GM18870 (cell line): ENCODE results near the gene LPP.

Experiments
- ATAC-seq: cut with Tn5 transposase; IDR thresholded peaks from one replicate; pipeline ENCODE4 v1.9.1; 2021; ENCODE audit warnings: moderate library complexity; ENCODE audit not compliant: unreplicated experiment

Gene LPP

DNA sequence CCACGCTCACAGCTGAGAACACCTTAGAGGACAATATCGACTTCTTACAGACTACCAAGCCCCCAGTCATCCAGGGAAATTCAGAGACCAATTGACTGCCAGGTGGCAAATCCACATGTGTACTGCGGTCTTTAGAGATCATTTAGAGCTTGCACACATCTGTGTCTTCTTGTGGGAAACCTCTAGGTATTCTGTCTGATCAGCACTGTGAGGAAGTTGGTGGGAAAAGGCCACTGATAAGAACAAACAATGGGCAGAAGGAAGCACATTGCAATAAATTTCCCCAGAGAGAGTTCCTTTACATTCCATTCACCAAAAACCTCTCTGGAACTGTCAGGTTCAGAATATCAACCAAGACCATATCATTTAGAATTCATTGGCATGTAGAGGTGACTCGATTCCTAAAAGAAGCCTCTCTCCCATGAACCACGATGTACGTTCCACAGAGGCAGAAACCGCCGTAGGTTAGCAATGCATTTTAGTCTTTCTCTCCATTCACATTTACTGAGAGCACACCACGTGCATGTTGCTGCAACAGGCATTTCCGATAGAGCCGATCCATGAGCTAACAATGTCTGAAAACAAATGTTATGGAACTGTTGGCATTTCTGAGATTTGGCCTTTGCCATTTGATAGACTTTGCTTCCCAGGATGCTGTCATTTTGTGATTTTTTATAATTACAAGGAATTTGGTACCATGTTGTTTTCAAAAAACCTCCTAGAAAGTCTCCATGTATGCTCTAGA, 730.5 kb downstream of the LPP start:
- ATAC-seq, result no peak

DNA sequence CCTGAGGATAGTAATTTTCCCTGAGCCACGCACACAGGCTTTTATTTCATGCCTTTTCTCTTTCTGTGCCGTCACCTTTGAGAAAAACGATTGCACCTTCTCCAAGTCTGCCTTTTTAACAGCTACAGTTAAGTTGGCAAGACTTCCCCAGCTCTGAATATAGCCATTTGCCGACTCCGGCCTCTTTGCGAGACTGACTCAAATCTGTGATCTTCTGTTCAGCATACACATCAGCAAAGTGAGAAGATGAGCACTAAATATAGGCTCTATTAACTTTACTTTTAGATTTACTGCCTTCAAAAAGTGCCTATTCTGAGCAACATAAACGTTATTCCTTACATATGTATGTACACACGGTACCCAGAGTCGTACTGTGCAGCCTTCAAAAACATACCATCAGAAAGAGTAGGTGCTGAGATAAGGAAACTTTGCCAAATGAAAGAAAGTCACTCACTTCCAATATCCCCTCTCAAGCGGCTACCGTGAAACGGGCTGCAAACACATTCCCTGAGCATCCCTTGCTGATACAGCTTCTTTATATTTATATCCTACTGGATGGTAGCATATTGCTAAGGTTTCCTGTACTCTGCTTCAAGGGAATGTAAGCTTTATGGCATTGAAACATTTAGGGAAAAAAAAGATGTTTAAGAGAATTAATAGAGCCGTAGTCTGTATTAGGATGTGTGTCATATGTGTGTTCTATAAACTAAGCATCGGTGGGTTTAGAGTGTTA, 734.5 kb downstream of the LPP start:
- no peak for ATAC-seq

DNA sequence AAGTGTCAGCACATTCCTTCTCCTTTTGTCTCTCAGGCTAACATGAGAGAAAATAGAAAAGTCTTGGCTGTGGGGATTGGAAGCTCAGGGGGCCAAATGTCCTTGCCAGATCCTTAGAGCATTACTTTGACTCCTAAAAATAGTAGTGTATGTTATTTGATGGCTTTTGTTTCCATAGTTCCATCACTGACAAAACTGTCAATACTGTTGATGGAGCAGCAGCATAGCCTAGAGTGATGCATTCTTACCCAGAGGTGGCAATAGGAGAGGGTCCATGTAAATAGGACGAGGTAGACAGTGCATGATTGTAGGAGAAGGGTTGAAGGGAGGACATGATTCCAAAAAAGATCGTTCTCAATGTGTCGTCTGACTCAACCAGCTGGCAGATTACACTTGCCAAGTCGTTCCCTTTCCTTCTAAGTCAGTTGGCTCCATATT, 735.1 kb downstream of the LPP start:
- ATAC-seq, result no peak

DNA sequence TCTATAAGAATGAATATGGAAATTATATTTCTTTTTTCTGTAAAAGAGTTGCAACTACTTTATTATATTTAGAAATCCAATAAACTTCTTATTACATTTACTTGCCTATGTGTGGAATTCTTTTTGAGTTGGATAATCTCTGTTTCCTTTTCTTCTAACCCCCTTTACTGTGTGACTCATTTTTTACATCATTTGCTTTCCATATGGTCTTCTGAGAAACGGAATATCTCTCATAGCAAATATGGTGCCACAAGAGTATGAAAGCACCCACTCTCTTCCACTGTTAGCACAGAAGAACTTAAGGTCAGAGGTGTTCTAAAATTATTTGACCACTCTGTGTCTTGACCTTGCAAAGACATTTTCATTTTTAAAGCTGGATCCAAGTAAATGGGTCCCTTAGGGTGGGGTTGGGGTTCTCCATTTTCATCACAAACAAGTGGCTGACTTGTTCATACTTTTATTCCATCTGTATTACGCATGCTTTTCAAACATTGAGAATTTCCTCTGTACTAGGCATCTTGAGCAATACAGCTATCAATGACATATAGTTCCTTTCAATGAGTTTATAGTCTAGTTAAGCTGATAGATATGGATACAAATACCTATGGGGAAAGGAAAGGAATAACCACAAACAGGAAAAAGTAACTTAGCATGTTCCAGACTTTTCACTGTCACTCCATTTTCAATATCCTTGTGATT, 736.8 kb downstream of the LPP start:
- no peak for ATAC-seq

DNA sequence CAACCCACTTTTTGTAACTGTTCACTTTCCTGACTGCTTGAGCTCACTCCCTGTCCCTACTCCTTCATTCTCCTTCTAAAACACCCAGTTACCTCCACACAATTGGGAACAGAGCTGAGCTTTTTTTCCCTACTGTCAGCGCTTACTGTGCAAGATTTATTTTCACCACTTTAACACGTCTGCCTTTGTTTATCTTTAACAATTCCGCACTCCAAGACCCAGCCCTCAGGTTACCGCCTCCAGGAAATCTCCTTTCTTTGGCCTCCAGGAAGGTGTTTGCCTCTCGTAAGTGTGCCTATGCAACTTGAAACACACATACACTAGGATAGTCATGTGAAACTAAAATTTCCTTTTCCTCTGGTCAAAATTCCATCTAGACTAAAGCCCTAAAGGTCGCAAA, 745.9 kb downstream of the LPP start:
- ATAC-seq, result no peak

DNA sequence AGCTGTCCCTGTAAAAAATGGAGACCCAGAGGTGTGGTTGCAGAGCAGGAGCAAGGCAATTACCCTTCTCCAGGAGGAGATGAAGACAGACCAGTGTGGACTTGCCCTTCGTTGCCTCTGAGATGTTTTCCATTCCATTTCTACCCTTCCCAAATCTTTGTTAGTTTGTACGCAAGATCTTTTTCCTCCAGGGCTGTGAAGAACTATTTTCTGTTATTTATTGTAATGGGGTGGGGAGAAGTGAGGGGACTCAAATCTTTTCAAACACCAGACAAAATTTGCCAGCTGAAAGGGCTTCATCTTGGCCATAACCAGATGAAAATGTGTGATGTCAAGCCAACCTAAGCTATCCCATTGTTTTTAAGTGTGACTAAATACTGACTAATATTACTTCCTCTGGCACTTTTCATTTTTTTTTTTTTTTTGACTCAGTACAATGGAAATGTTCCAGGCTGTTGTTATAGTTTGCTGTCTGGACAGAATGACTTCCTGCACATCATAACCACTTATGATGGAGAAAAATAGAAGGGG, 746.5 kb downstream of the LPP start:
- ATAC-seq, result no peak

DNA sequence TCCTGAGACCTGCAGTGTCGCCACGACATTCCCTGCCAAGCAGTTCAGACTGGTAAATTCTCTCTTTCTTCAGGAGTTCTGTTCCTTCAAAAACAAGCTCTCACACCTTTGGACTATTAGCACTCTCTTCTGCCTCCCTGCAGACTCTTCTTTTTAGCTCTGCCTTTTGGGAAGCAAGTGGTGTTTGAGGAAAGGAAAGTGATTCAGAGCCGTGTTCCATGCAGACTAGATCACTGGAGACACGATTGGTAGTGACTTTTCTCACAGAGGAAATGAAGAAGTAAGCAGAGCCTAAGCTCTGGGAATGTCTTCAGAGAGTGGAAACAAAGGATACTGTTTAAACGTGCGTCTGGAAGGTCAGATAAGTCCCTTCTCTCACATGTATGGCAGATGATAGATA, 747.2 kb downstream of the LPP start:
- no peak for ATAC-seq

DNA sequence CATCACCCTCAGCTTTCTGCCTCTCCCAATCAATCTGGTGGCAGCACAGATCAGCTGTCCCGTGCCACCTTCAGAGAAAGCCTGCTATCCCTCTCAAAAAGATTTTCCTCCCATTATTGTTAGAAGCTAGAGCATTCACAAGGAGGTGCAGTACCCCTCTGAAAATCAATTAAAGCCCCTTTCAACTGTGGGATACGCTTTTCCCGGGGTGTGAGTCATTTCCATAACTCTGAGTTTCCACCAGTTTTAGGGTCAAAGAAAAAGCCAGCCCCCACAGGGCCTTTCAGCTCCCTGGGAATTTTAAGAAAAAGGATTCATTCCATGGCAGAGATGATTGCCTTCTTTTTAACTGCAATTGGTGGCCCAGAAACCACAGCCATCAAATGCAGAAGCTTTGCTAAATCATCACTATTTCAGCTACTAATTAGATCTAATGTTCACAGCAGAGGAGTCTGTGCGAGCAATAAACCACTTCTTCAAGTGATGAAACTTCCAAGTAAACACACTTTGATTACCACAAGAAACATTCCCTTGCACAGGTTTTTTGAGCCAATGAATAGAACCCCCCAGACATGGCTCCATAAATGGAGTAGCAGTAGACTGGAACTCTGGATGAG, 747.8 kb downstream of the LPP start:
- no peak for ATAC-seq

DNA sequence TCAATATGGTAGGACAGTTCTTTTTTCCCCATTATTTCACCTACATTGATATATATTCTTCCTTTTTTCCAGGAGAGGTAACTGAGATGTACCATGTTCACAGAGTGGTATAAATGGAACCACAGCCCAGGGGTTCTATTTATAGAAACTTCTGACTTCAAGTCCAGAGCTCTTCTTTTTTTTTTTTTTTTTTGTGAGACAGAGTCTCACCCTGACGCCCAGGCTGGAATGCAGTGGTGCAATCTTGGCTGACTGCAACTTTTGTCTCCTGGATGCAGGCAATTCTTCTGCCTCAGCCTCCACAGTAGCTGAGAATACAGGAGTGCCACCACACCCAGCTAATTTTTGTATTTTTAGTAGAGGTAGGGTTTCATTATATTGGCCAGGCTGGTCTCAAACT, 750.7 kb downstream of the LPP start:
- ATAC-seq, result no peak

DNA sequence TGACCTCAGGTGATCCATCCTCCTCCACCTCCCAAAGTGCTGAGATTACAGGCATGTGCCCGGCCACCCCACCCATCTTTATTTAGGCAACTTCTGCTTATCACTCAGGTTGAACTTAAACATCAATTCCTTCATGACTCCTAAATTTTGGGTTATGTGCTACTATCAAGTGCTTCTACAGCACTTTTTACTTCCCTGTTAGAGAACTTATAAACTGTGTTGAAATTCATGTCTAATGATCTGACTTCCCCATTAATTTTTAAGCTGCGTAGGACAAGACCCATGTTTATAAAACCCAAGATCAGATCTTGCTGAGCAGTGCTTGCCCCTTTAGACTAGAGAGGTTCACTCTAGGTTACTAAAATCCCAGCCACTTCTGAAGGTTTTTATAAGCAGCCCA, 751.6 kb downstream of the LPP start:
- ATAC-seq, result no peak

DNA sequence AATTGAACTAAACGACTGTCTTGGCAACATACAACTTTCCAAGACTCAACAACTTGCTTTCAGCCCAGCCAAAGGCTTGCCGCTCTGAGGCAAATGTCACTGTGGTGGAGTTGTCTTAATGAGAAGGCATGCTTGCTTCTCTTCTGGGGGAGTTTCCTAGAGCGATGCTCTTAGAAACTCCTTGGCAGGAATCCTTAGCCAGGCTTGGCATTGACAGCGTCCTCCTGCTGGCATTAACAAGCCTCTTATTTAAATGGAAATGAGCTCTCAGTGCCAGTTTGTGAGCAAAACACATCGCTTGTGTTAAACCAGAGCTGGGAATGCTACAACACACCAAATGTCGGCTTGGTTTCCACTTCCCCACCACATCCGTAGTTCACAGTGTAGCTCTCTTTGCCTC, 752.3 kb downstream of the LPP start:
- no peak for ATAC-seq

DNA sequence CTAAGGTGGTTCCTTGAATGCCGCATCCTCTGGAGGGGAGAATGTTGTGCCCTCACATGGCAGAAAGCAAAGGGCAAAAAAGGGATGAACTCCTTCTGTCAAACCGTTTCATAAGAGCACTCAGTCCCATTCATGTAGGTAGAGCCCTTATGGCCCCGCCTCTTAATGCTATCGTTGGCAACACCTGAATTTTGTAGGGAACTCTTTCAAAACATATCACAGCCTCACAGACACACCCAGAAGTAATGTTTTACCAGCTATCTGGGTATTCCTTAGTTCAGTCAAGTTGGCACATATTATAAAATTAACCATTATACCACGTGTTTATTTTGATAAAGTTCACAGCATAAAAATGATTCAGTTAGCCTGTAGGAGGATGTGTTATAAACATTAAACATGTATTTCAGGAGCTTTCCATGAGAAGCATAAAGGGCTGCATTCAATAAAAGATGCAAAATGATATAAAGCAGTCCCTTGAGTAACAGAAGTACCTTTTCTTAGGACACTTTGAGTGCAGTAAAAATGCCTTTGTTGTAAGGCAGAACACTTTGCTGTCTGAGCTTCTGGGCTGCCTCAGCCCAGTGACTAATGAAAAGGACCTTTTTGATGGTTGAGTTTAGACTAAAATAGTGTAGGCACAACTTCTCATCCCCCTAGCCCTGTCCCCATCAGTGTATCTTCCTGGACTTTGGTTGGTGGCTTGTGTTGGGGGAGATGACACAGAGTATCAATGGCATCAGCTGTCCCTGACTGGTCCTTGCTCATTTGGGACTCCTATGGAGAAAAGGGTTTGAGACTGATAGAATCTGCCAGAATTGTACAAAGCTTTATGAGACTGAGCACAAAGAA, 754.3 kb downstream of the LPP start:
- no peak for ATAC-seq

DNA sequence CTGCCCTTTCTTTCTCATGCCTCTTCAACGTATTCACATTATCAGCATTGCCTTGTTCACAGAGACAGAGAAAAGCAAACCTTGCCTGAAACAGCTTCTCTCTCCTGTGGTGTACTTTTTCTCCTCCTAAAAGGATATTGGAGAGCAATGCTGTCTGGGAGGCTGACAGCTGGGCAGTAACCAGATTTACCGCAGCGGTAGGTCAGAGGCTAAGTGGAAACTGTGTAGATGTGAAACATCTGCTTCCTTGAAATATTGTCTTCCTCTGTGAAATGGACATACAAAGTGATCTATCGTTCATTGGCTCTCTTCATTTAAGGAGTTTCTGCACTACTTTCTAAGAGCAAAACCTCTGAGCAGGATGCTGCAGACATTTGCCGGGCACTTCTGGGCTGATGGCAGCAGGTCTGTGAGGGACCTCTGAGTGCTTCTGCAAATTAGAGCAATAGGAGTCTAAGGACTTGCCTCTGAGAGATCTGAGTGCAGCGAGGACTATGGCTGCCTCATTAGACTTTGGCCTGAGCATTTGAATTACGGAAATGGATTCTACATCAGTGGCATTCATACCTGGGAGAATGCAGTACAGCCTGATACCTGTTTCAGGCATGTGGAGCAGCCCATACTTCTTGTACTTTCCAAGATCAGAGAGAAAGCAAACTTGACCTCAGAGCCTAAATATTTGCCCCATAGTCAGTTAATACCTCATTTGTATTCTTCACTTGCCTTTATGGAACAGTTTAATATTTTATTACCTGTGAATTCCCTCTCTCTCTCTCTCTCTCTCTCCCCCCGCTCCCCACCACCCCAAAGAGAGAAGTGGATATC, 757.3 kb downstream of the LPP start:
- no peak for ATAC-seq

DNA sequence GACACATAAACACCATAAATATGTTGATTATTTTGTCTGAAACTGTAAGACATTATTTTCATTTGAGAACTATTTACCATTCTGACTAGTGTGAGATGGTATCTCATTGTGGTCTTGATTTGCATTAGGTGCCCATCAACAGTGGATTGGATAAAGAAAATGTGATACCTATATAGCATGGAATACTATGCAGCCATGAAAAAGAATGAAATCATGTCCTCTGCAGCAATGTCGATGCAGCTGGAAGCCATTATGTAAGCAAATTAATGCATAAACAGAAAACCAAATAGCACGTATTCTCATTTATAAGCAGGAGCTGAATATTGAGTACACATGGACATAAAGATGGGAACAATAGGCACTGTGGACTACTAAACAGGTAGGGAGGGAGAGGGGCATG, 759.1 kb downstream of the LPP start:
- no peak for ATAC-seq

DNA sequence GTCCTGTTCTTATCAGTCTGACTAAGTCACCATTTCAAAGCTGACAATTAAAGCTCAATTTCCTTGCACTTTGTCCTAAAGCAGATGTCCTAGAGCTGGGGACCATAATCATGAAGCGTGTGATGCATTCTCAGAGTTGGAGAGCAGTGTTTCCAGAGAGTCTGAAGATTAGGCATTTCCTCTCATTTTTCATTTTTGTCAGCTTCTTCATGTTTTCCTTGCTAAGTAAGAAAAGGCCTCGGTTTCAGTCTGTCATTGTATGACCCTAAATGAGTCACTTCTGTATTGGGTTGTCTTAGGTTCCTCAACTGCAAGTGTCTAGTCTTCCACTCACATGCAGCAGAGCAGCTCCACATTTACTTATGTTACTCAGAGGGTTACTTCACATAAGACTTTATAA, 760.6 kb downstream of the LPP start:
- peak; percentile 54 for ATAC-seq

DNA sequence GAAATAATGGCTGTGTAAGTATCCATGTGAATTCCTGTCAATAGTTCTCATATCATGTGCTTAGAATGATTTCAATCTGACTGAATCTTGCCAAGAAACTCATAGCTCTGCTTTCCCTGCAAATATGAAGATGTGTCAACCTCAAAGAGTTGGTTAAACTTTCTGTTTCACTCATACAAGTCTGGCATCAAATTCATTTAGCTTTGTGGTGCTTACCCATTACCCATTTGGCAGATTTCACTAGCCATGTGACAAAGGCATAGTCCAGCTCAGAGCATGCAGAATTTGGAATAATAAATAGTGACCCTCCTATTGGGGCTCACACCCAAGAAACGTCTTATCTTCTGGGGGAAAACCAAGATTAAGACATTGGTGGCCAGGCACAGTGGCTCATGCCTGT, 761.2 kb downstream of the LPP start:
- no peak for ATAC-seq

DNA sequence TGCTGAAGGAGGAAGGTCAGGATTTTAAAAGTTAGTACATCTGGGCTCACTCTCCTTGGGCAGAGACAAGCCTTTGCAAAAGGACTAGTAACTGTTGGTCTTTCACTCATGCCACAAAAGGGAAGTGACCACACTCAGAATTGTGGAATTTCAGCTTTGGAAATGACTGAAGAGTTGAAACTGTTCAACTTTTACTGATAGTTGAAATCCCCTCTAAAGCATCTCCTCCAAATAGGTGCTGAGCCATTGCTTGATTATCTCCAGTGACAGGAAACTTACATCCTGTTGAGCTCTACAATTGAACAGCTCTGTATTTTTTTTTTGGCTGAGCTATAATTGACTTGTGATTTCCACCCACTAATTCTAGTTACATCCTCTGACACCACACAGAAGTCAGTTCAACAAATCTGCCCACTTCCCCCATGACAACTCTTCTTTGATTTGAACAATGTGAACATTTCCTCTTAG, 763.0 kb downstream of the LPP start:
- no peak for ATAC-seq

DNA sequence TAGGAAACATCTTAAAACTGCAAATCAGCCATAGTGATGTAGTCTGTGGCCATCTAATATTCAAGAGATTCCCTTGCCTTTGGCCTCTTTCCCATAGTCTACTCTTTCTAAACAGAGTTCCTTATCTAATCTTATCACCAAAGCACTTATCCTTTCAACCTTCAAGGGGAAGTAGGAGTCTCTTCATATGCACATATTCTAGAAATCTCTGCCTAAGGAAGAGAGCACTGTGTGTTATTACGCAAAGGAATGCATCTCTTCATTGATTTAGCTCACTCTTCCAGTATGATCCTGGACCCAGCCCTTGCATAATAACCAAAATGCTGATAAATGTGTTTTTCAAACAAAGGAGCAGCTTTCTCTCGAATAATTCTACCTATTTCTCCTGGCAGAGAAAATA, 764.1 kb downstream of the LPP start:
- no peak for ATAC-seq

DNA sequence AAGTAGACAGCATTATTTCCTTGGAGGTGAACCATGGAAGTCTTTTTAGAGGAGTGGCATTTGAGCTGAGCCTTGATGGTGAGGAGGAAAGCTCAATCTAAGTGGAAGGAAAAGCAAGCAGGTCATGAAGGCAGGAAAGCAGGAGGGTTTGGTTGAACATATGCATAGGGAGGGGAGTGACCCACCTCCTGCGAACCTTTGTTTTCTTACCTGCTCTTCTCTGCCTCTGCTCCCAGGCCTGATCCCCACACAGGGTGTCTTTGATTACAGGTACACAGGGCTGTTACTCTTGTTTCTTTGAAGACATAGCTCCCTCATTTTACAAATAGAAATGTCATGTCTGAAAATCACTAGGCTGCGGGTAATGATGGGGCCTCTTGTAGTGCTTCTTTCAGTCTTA, 769.7 kb downstream of the LPP start:
- no peak for ATAC-seq
